AG04449 (cell line): ENCODE data around the gene MMP15.
"Not testable (repeated sequence)": the region's sequence is repeated elsewhere in the genome, so short reads cannot be mapped to it uniquely, and the experiment has no call there.

Experiments
- CTCF ChIA-PET: fragments of 350-600 bp; formaldehyde crosslinking; extraction: SDS; loops from one replicate; lab custom pipeline; 2021; ENCODE audit warnings: antibody characterized with exemption; lab: Yijun Ruan, JAX
- POLR2A ChIA-PET: fragments of 400-600, 350-600 bp; formaldehyde crosslinking; extraction: SDS; loops from one replicate; lab custom pipeline; 2020; ENCODE audit warnings: antibody characterized with exemption, inconsistent platforms; lab: Yijun Ruan, JAX
- DNase-seq: peaks from one replicate; pipeline ENCODE4 v3.0.0-alpha.2; 2010; ENCODE audit warnings: low read depth, low spot score
- H3K4me3 ChIP-seq: 2 replicates; pipeline ENCODE4 v1.5.1; 2011; ENCODE audit warnings: low read depth, mild to moderate bottlenecking, control low read depth, low read length
- CTCF ChIP-seq: IDR thresholded peaks from one replicate; pipeline ENCODE4 v1.5.1; 2011; ENCODE audit warnings: mild to moderate bottlenecking, moderate library complexity, low read length, control low read depth, inconsistent platforms; ENCODE audit not compliant: insufficient read depth; ENCODE audit errors: missing control alignments

MMP15 gene

GRCh38 chr16:58085584-58086251 lies 60.2 kb downstream of the MMP15 start:
- no peak for TF ChIP-seq CTCF
- no peak overlapping the region for H3K4me3 ChIP-seq
- ChIA-PET CTCF (no interaction called here), POLR2A (no interaction called here)
- DNase-seq: no peak

- POLR2A ChIA-PET: no interaction called here
- no peak for TF ChIP-seq CTCF
- H3K4me3 ChIP-seq: no peak overlapping the region
- no peak for DNase-seq
- CTCF ChIA-PET: no interaction called here
These were observed 61.0 kb downstream of the MMP15 start for GRCh38 chr16:58086381-58087208.

- CTCF ChIA-PET: interaction anchor here (1.6 kb wide), 1 partner anchor 10 kb away, joined by 4 read pairs; no protein-coding TSS in a partner anchor
These were observed 61.8 kb downstream of the MMP15 start for GRCh38 chr16:58087209-58087913.

GRCh38 chr16:58088091-58088490 lies 62.5 kb downstream of the MMP15 start:
- POLR2A ChIA-PET: no interaction called here
- TF ChIP-seq CTCF: no peak
- CTCF ChIA-PET: interaction anchor here (0.6 to 1.6 kb wide), 2 partner anchors 9 to 34 kb away, joined by 3 to 4 read pairs; no protein-coding TSS in a partner anchor
- no peak for DNase-seq
- no peak overlapping the region for H3K4me3 ChIP-seq

More at GRCh38 chr16:58087209-58087913, 61.8 kb downstream of the MMP15 start:
- no peak for DNase-seq
- no peak for TF ChIP-seq CTCF
- no peak overlapping the region for H3K4me3 ChIP-seq
- POLR2A ChIA-PET: no interaction called here

- POLR2A ChIA-PET, CTCF ChIA-PET, DNase-seq, H3K4me3 ChIP-seq: not testable (repeated sequence)
These were observed 64.8 kb downstream of the MMP15 start for GRCh38 chr16:58090396-58090795.

GRCh38 chr16:58094026-58094425 lies 68.5 kb downstream of the MMP15 start:
- H3K4me3 ChIP-seq: no peak overlapping the region
- TF ChIP-seq CTCF: no peak
- ChIA-PET CTCF (interaction anchor here (0.8 kb wide), 1 partner anchor 11 kb away, joined by 3 read pairs; no protein-coding TSS in a partner anchor), POLR2A (no interaction called here)
- no peak for DNase-seq
